Suprapubic skin (tissue), 3 donors: ENCODE data around the gene SYNE3.

Experiments used
- CTCF ChIP-seq, 2 donors: fragments of 200-600 bp in 1 of 2; fragments of 450-650 bp in 1 of 2; sonication (generic) in 1 of 2; IDR thresholded peaks; one replicate each; pipeline ENCODE4 v1.5.1; 2016 to 2019; ENCODE audit warnings: antibody characterized with exemption in 2 of 2, mild to moderate bottlenecking in 1 of 2, moderate library complexity in 1 of 2
- POLR2AphosphoS5 ChIP-seq, 3 donors: sonication (generic); formaldehyde crosslinking; IDR thresholded peaks; one replicate each; pipeline ENCODE4 v1.6.1; 2017; ENCODE audit warnings: antibody characterized with exemption in 3 of 3

- TF ChIP-seq CTCF (IDR thresholded peaks at IDR 0.05): no peak
- TF ChIP-seq POLR2AphosphoS5 (IDR thresholded peaks at IDR 0.05): no peak
These were observed 25.8 kb upstream of the SYNE3 start for GRCh38 chr14:95541932-95542930.
